Dermis blood vessel endothelial cell (primary cell): ENCODE results near the gene CLPSL2. TPM values are rescaled to one million over a fixed set of nuclear protein-coding genes. Genes with fewer than 3 reads are reported as not detected.

Source experiments
- total RNA-seq: library from RNA; depleted of rRNA; stranded (reverse); fragments of >200 nt; gene quantifications from 2 replicates; pipeline ENCODE4 v1.2.3, GENCODE V29; 2014

Gene CLPSL2
- total RNA-seq, 1 donor from 2014 or later = not detected

Other genes starting within 250 kb of the CLPSL2 start
- gene FKBP5, start 87.7 kb upstream of the CLPSL2 start, total RNA-seq = 40.0 and 73.4 TPM in 2 replicates
- gene ARMC12, start 39.6 kb upstream of the CLPSL2 start, total RNA-seq = 0.34 and 0.37 TPM in 2 replicates
- not detected in 2 replicates for gene CLPSL1, start 4.4 kb downstream of the CLPSL2 start, total RNA-seq
- not detected in 2 replicates for gene CLPS, start 20.7 kb downstream of the CLPSL2 start, total RNA-seq
- not detected in 2 replicates for gene LHFPL5, start 28.8 kb downstream of the CLPSL2 start, total RNA-seq
- 68.4 and 73.0 TPM in 2 replicates for gene SRPK1, start 144.5 kb downstream of the CLPSL2 start, total RNA-seq
- under 0.01 TPM in 1 of 2 replicates, not detected in the other for gene SLC26A8, start 248.0 kb downstream of the CLPSL2 start, total RNA-seq